LNCAP (cell line): ENCODE measurements around the gene MAP3K14.

Experiments
- TF ChIP-seq, protein P1 (sequence below): fragments of 450-650 bp; IDR thresholded peaks from 2 replicates; pipeline ENCODE4 v1.5.1; 2017; ENCODE audit warnings: mild to moderate bottlenecking

MAP3K14 gene

DNA sequence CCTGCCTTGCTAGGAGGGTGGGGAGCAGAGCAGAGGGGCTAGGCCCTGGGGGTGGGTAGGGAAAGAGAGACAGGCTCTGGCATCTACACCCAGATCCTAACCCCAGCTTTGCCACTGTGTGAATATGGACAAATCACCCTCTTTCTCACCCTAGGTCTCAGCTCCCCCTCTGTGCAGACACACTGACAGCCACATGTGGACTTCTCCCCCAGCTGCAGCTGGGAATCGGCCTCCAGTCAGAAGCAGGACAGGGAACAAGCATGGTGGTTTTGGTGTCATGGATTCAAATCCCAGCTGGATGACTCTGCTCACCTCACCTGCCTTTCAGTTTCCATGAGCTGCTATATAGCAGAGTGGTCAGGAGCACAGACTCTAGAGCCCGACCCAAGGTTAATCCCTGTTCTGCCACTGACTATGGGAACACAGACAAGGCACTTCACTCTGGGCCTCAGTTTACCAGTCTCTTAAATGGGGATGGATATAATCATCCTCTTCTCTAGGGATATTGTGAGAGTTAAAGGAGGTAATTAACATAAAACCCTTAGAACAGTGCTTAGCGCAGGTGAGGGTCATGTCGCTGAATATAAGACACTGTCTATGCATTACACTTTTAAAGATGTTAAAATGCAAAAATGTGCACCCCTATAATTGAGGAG lies 26.2 kb upstream of the MAP3K14 start:
- TF ChIP-seq, protein P1, sequence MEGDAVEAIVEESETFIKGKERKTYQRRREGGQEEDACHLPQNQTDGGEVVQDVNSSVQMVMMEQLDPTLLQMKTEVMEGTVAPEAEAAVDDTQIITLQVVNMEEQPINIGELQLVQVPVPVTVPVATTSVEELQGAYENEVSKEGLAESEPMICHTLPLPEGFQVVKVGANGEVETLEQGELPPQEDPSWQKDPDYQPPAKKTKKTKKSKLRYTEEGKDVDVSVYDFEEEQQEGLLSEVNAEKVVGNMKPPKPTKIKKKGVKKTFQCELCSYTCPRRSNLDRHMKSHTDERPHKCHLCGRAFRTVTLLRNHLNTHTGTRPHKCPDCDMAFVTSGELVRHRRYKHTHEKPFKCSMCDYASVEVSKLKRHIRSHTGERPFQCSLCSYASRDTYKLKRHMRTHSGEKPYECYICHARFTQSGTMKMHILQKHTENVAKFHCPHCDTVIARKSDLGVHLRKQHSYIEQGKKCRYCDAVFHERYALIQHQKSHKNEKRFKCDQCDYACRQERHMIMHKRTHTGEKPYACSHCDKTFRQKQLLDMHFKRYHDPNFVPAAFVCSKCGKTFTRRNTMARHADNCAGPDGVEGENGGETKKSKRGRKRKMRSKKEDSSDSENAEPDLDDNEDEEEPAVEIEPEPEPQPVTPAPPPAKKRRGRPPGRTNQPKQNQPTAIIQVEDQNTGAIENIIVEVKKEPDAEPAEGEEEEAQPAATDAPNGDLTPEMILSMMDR, result no peak

DNA sequence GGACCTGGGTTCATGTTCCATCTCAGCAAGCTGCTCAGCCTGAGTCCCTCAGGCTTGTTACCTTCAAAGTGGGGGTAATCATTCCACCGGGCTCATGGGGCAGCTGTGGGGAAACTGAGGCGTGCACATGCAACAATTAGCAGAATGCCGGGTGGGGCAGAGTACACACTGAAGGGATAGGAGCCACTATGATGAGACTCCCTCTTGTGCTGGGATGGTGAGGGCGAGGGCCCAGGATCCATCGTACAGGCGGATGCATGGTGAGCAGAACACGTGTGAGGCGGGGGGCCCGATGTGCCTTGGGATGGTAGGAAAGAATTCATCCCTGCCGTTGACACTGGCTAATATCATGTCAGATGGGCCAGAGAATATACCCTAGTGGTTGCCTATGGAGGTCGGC lies 25.5 kb upstream of the MAP3K14 start:
- TF ChIP-seq, protein P1, result no peak

DNA sequence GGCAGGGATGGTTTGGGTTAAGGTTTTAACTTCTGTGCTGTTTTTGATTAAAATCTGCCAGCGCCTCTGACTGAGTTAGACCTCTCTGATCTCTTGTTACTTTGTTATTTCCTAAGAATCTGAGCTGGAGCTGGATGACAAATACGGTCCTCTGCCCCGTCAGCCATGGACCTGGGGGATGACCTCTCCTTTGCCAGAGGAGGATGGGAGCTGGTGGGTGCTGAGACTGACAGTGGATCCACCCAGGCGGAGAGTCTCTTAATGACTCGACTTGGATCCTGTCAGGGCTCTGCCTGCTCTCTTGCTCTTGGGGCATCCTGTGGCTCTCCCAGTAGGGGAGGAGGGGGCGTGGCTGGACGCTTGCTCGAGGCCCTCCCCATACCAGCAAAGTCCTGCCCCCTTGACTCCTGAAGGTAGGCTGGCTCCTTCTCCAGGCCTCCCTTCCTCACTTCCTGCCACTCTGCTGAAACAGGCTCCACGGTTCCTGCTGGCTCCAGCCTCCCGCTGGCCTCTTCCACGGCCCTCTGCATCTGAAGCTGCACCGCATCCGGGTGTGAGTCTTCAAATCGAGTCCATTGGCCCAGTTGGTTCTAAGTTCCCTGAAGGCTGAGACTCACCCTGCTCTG lies 24.8 kb upstream of the MAP3K14 start:
- TF ChIP-seq, protein P1, result no peak

DNA sequence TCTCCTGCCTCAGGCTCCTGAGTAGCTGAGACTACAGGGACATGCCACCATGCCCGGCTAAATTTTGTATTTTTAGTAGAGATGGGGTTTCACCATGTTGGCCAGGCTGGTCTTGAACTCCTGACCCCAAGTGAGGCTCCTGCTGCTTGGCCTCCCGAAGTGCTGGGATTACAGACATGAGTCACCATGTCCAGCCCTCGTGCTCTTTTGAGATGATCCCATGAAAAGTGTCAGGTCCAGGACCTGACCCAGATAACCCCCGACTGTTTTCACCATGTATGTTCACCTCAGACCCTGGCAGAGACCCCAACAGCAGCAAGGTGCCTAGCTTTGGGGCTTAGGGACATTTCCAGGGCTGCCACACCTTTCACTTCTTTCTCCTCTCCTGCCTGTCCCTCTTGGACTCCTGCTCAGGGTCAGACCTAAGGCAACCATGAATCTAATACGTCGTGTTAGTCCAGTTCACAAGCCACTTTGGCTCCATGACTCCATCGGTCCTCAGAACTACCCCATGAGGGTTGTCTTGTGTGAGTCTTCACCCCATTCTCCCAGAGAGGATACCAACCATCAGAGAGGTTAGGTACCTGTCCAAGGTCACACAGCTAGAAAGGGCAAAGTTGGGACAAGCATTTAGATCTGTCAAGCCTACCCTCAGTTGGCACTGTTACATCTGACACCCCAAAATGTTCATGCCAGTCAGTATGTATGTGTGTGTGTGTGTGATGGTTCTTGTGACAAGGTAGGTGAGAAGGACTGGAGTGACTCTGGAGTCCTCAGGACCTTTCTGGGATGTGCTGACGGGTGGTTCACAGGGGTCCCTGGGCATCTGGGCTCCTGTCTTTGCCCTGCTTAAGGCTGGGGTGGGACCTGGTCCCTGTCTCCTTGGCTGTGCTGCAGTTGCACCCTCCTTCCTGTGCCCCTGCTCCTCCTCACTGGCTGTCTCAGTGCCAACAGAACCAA lies 23.1 kb upstream of the MAP3K14 start:
- TF ChIP-seq, protein P1, result no peak

DNA sequence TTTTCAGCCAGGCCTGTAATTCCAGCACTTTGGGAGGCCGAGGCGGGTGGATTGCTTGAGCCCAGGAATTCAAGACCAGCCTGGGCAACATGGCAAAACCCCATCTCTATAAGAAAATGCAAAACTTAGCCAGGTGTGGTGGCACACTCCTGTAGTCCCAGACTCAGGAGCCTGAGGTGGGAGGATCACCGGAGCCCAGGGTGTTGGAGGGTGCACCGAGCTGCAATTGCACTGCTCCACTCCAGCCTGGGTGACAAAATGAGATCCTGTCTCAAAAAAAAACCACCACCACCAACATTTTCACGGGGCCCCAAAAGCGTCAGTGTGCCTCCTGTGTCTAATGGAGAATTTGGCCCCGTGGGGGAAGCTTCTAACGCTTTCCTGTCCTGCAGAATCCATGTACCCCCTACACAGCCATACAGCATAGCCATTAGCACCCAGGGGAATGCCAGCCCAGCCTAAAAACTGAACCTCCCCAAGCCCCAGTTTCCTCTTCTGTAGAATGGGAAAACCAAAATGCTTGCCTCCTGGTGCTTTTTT lies 22.2 kb upstream of the MAP3K14 start:
- TF ChIP-seq, protein P1, result no peak

DNA sequence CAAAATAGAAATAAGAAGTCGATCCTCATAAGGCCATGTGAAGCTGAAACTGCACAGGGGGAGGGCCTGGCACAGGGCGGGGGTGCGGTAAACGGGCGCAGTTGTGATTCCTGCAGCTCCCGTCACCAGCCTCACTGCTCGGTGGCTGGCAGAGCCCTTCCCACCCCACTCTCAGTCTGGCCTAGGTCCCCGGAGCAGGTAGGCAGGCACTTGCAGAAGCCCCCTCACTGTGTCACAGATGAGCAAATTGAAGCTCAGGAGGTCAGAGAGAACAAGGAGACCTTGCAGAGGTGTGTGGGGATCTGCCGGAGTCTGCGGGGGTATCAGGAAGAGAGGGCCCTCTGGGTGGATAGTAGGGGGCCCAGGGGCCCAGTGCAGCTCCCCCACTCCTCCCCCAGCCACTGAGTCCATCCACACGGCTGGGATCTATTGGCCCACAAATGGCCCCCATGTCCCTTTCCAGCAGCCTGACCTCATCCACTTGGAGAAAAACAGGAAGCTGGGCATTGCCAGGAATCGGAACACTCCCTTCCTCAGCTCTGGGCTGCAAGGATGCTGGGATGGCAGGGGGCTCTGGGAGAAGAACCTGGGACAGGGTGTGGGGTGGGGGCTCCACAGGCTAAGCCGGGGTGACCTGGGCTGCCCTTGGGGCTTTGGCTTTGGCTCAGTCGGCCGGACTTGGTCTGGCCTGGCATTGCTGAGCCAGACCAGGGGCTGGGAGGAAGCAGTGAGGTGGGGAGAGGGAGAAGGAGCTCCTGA lies 21.4 kb upstream of the MAP3K14 start:
- TF ChIP-seq, protein P1, result no peak
